Breast epithelium (tissue), 4 donors: ENCODE measurements around the gene SCRG1. TPM values are rescaled to one million over a fixed set of nuclear protein-coding genes. Genes with fewer than 3 reads are reported as not detected.

ENCODE experiments used
- DNase-seq, 2 donors: peaks; one replicate each; pipeline ENCODE4 v3.0.0-alpha.2; 2019; ENCODE audit warnings: low spot score in 2 of 2
- H3K27ac ChIP-seq, 2 donors: fragments of 200-600 bp; sonication (generic) in 1 of 2; one replicate each; pipeline ENCODE4 v1.5.1; 2016 to 2019; ENCODE audit warnings: mild to moderate bottlenecking in 1 of 2
- H3K27me3 ChIP-seq, 2 donors: fragments of 200-600 bp; sonication (generic) in 1 of 2; one replicate each; pipeline versions ENCODE4 v1.5.1 to v1.6.0; 2017 to 2019; ENCODE audit warnings: control low read depth in 1 of 2, mild to moderate bottlenecking in 1 of 2
- H3K36me3 ChIP-seq: fragments of 200-600 bp; one replicate; pipeline ENCODE4 v1.5.1; 2019
- H3K4me1 ChIP-seq, 2 donors: fragments of 200-600 bp; sonication (generic); one replicate each; pipeline ENCODE4 v1.5.1; 2016 to 2019; ENCODE audit warnings: control low read depth in 1 of 2
- H3K4me3 ChIP-seq, 3 donors: fragments of 200-600 bp; sonication (generic); 1 replicate in 2 of 3; 2 replicates in 1 of 3; pipeline ENCODE4 v1.5.1; 2016 to 2019; ENCODE audit warnings: mild to moderate bottlenecking in 3 of 3, moderate library complexity in 2 of 3
- H3K9me3 ChIP-seq, 2 donors: fragments of 200-600 bp; sonication (generic) in 1 of 2; one replicate each; pipeline ENCODE4 v1.5.1; 2016 to 2019; ENCODE audit warnings: control low read depth in 1 of 2
- CTCF ChIP-seq, 3 donors: fragments of 450-650 bp; IDR thresholded peaks; one replicate each; pipeline ENCODE4 v1.5.1; 2016 to 2017; ENCODE audit warnings: antibody characterized with exemption in 3 of 3, mild to moderate bottlenecking in 3 of 3, moderate library complexity in 3 of 3
- POLR2A ChIP-seq: fragments of 450-650 bp; IDR thresholded peaks from one replicate; pipeline ENCODE4 v1.6.1; 2016; ENCODE audit warnings: antibody characterized with exemption, mild to moderate bottlenecking, moderate library complexity
- POLR2AphosphoS5 ChIP-seq, 3 donors: sonication (generic); formaldehyde crosslinking; IDR thresholded peaks; one replicate each; pipeline ENCODE4 v1.6.1; 2017; ENCODE audit warnings: antibody characterized with exemption in 3 of 3
- intact Hi-C: fragments of 100-400 bp; cut with DNase I; formaldehyde crosslinking; loops from one replicate; pipeline ENCODE4 v1.15.1; 2023; ENCODE audit warnings: low total_unique reads
- total RNA-seq, 3 donors: library from RNA; depleted of rRNA; stranded (reverse); fragments of >200 nt; gene quantifications; one replicate each; pipeline ENCODE4 v1.1.0, GENCODE V29; 2016

Gene SCRG1
- total RNA-seq, 3 donors from 2014 or later: under 0.01 to 4.0 (median 0.48) TPM

GRCh38 chr4:173334891-173335752 is 63.8 kb downstream of the SCRG1 start:
- intact Hi-C loops: no loop called here
- peak overlapping the region; percentile 43 to 99 for H3K27ac ChIP-seq
- no peaks in the 10 kb centered on the region for H3K27me3 ChIP-seq
- peak in 1 of 3 donors; percentile 16 for TF ChIP-seq POLR2AphosphoS5 (IDR thresholded peaks at IDR 0.05)
- TF ChIP-seq CTCF (IDR thresholded peaks at IDR 0.05): no peak
- no peak for TF ChIP-seq POLR2A
- no peaks in the 10 kb centered on the region for H3K9me3 ChIP-seq
- no peaks in the 10 kb centered on the region for H3K36me3 ChIP-seq
- DNase-seq: peak; percentile 26 to 54
- peaks cover 0 to 4% of the 10 kb centered on the region in 2 donors for H3K4me1 ChIP-seq
- peak overlapping the region; percentile 80 to 97 (median 83) for H3K4me3 ChIP-seq

Other genes with a start within 250 kb of the SCRG1 start
- 10 to 100 TPM; 10.7 to 67.2 (median 52.2) TPM for gene GALNT7, start 230.3 kb downstream of the SCRG1 start, total RNA-seq
- 10 to 100 TPM; 48.2 to 66.2 (median 58.0) TPM for gene HMGB2, start 64.8 kb downstream of the SCRG1 start, total RNA-seq
- gene SAP30, start 28.2 kb downstream of the SCRG1 start, total RNA-seq: 10 to 100 TPM; 29.8 to 50.1 (median 41.7) TPM
- gene HAND2, start 131.1 kb upstream of the SCRG1 start, total RNA-seq: 10 to 100 TPM; 10.5 to 29.6 (median 12.8) TPM